GM18909 (cell line): ENCODE results near the gene GPR132.

Experiments used
- ATAC-seq: cut with Tn5 transposase; IDR thresholded peaks from one replicate; pipeline ENCODE4 v1.9.1; 2021; ENCODE audit warnings: mild to moderate bottlenecking; ENCODE audit not compliant: unreplicated experiment, poor library complexity

GPR132 gene

DNA sequence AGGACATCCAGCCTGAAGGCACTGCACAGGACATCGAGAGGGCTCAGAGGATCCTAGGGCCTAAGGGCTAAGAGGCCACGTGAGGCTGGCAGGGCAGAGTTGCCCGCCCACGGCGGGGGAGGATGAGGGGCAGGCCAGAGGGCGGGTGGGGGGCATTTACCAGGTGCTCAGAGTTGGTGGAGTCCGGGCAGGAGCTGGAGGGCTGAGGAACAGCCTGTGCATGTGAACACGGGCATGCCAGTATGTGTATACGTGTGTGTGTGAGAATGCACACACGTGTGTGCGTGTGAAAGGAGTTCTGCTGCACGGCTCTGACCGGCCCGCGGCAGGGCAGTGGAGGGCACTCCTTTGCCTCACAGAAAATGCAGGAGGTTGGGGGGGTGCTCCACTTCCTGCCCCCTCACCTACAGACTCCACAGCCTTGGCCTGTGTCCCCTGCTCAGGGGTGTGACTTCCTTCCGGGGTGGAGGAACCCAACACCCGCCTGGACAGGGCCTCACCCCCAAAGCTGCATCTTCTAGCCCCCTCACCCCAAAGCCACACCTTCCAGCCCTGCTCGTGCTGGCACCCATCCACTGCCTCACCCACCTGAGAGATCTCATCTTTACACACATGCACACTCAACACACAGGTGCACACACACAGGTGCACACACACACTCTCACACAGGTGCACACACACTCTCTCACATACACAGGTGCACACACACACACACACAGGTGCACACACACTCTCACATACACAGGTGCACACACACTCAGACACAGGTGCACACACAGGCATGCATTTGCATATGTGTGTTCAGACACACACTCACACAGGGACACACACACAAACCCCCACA lies 11.8 kb upstream of the GPR132 start:
- no peak for ATAC-seq

DNA sequence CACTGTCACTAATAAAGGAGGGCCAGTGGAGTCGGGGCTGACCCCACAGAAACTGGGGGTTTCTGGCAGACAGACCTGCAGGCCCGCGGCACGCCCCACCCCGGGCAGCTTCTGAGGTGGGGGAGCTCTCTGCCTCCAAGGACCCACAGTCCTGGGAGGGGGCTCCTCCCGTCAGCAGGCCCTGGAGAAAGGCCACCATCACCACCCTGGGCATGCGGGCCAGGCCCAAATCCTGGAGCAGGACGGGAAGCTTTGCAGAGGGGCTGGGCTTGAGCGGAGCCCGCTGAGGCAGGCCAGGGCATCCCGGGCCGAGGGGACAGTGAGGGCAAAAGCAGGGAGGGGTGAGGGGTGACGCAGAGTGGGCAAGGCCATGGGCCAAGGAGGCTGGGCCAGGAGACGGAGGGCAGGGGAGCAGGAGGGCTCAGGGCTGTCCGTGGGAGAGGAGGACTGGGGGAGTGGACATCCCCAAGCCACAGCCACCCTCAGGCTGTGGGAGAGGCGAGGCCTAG lies 11.1 kb upstream of the GPR132 start:
- ATAC-seq, result no peak

- ATAC-seq, result peak; percentile 71
Measured at GRCh38 chr14:105075379-105076295, 10.4 kb upstream of the GPR132 start.

- ATAC-seq, result no peak
Measured at GRCh38 chr14:105074601-105075053, 9.4 kb upstream of the GPR132 start.

GRCh38 chr14:105073720-105074600 lies 8.7 kb upstream of the GPR132 start:
- no peak for ATAC-seq

DNA sequence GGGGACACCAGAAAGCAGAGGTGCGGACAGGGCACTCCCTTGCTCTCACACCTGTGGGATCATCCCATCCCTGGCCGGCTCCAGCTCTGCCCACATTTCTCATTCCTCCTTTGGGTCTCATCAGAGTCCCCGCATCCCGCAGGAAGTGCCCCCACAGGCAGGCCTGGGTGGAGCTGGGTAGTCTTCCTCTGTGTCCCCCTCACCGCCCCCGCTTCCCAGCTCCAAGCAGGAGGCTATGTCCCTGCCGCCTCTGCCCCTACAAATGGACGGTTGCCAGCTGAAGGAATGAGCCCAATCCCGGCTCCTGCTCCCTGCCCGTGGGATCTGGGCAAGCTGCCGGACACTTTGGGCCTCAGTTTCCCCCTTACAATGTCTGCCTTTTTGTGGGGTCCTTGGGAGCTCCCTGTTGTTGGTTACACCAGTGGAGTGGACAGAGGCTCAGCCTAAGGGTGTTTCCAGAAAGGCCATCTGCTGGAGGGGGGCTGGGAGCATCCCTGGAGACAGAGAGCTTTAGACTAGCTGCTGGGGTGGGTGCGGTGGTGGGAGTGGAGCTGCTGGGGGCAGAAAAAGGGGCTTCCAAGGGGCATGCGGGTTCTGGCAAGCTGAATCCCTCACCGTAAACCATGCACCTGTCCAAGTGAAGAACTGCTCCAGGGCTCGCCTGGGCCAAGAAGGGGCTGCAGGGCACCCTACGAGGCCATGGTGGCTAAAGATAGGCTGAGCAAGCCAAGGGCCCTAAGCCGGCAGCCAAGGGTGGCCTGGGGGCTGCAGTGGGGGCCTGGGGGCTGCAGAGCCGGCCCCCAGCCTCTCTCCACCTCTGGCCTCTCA lies 7.9 kb upstream of the GPR132 start:
- no peak for ATAC-seq

GRCh38 chr14:105072381-105072861 lies 7.2 kb upstream of the GPR132 start:
- ATAC-seq, result no peak

GRCh38 chr14:105071942-105072341 lies 6.7 kb upstream of the GPR132 start:
- no peak for ATAC-seq

DNA sequence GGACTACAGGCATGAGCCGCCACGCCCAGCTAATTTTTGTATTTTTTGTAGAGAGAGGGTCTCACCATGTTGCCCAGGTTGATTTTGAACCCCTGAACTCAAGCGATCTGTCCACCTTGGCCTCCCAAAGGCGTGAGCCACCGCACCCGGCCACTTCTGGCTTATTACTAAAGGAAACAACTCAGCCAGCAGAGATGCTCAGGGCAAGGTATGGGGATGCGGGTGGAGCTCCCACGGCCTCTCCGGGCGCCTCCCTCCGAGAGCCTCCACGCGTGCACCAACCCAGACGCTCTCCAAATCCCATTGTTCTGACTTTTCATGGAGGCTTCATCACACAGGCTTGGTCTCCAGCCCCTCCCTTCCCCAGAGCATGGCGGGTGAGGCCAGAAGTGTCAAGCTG lies 6.1 kb upstream of the GPR132 start:
- ATAC-seq, result no peak

GRCh38 chr14:105070760-105071137 lies 5.5 kb upstream of the GPR132 start:
- ATAC-seq, result no peak

DNA sequence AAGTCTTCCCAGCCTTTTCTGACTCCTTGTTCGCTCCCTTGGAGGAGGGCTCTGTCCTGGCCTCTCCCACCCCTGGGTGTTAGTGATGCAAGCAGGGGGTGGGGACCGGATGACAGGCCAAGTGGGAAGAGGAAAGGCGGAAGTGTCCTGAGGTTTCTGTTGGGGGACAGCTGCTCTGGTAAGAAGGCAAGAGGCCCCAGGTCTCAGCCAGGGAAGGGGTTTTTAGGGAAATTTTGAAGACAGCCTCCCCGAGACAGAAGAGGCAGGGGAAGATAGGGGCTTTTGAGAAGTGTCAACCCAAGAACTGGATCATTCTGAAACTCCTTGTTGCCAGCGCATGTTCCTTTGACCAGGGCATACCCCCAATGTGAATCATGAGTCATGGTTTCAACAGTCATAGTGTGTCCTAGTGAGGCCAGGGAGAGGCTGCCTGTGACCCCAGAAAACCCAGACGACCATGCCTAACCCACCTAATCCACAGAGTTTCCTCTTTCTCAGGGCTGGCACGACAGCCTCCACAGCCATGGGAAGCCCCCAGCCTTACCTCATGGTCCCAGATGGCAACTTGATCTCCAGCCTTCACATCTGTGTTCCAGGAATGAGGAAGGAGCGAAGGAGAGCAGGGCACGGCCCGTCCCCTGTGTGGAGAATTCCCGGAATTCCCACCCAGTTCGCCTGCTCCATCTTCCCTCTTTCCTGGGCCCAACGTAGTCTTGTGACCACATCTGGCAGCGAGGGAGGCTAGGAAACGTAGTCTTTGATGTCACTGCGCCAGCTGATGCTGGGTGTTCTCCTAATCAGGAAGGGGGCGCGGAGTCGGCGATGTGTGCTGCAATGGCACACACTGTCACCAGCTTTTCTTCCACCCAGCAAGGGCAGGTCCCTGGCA lies 4.9 kb upstream of the GPR132 start:
- ATAC-seq, result peak; percentile 44

DNA sequence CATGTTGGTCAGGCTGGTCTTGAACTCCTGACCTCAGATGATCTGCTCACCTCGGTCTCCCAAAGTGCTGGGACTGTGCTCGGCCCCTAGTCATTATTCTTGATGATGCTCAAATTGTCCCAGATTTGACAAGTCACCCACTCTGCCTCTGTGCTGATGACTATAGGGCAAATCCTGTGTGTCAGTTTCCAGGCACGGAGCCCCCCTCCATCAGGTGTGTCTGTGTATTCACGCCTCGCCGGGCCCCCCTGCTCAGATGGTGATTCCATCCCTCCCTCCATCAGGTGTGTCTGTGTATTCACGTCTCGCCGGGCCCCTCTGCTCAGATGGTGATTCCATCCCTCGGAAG lies 4.3 kb upstream of the GPR132 start:
- ATAC-seq, result no peak

- ATAC-seq, result no peak
Measured at GRCh38 chr14:105068818-105069217, 3.6 kb upstream of the GPR132 start.

DNA sequence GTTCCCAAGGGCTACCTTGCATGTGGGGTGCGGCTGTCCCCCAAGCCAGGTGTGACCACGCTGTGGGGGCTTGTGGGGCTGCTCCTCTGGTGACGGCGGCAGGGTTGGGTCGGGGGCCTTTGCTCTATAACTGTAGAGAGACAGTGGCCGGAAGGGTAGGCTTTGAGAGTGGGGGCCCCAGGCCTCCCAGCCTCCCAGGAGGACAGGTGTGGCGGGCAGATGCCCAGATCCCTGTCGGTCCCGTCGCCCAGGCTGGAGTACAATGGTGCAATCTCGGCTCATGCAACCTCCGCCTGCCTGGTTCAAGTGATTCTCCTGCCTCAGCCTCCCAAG lies 2.7 kb upstream of the GPR132 start:
- ATAC-seq, result no peak

- ATAC-seq, result no peak
Measured at GRCh38 chr14:105067140-105067968, 2.1 kb upstream of the GPR132 start.

GRCh38 chr14:105066240-105067071 lies 1.2 kb upstream of the GPR132 start:
- ATAC-seq, result no peak

GRCh38 chr14:105064721-105065143 lies 498 bp downstream of the GPR132 start:
- ATAC-seq, result no peak
